Gastroesophageal sphincter (tissue), 4 donors: ENCODE measurements around the gene PPFIA4. TPM values are rescaled to one million over a fixed set of nuclear protein-coding genes. Genes with fewer than 3 reads are reported as not detected.

Experiments used
- ATAC-seq: fragments of 150-250 bp; one replicate; pipeline ENCODE4 v1.9.1; 2016; ENCODE audit warnings: mild to moderate bottlenecking, moderate library complexity
- H3K27ac ChIP-seq, 4 donors: fragments of 200-600 bp; sonication (generic) in 3 of 4; 1 replicate in 3 of 4; 2 replicates in 1 of 4; pipeline ENCODE4 v1.5.1; 2016 to 2019
- H3K27me3 ChIP-seq: fragments of 200-600 bp; sonication (generic); one replicate; pipeline ENCODE4 v1.5.1; 2019
- H3K36me3 ChIP-seq, 2 donors: fragments of 200-600 bp; sonication (generic); one replicate each; pipeline ENCODE4 v1.5.1; 2019; ENCODE audit warnings: control low read depth in 1 of 2
- H3K4me1 ChIP-seq, 3 donors: fragments of 200-600 bp; sonication (generic); 1 replicate in 2 of 3; 2 replicates in 1 of 3; pipeline ENCODE4 v1.5.1; 2016 to 2019; ENCODE audit warnings: control low read depth in 2 of 3
- H3K4me3 ChIP-seq, 2 donors: fragments of 200-600 bp; sonication (generic); one replicate each; pipeline ENCODE4 v1.5.1; 2019; ENCODE audit warnings: mild to moderate bottlenecking in 1 of 2, moderate library complexity in 1 of 2
- H3K9me3 ChIP-seq, 3 donors: fragments of 200-600 bp; sonication (generic); one replicate each; pipeline ENCODE4 v1.5.1; 2017 to 2019; ENCODE audit warnings: control low read depth in 2 of 3
- CTCF ChIP-seq, 4 experiments: fragments of 200-600 bp in 2 of 4; fragments of 450-650 bp in 2 of 4; sonication (generic) in 1 of 4; IDR thresholded peaks; one replicate each; pipeline ENCODE4 v1.5.1; 2017 to 2019; ENCODE audit warnings: antibody characterized with exemption in 4 of 4, mild to moderate bottlenecking in 2 of 4, moderate library complexity in 2 of 4
- EP300 ChIP-seq: sonication (generic); formaldehyde crosslinking; IDR thresholded peaks from one replicate; pipeline ENCODE4 v1.6.1; 2017; ENCODE audit warnings: antibody characterized with exemption, mild to moderate bottlenecking
- POLR2A ChIP-seq, 2 donors: fragments of 450-650 bp; IDR thresholded peaks; one replicate each; pipeline ENCODE4 v1.6.1; 2017; ENCODE audit warnings: antibody characterized with exemption in 2 of 2, mild to moderate bottlenecking in 2 of 2, moderate library complexity in 1 of 2
- POLR2AphosphoS5 ChIP-seq: sonication (generic); formaldehyde crosslinking; IDR thresholded peaks from one replicate; pipeline ENCODE4 v1.6.1; 2017; ENCODE audit warnings: antibody characterized with exemption
- WGBS, 2 donors: methylation state at CpG; one replicate each; pipeline ENCODE4 v1.1.5; 2018; ENCODE audit warnings: low coverage in 1 of 2; 5-methylcytosine and 5-hydroxymethylcytosine counted together
- total RNA-seq, 4 donors: library from RNA; depleted of rRNA; stranded (reverse); fragments of >200 nt; gene quantifications; one replicate each; pipeline ENCODE4 v1.1.0, GENCODE V29; 2016

The PPFIA4 gene
- total RNA-seq, 4 donors from 2014 or later = 0.81 to 10.5 (median 1.7) TPM

DNA sequence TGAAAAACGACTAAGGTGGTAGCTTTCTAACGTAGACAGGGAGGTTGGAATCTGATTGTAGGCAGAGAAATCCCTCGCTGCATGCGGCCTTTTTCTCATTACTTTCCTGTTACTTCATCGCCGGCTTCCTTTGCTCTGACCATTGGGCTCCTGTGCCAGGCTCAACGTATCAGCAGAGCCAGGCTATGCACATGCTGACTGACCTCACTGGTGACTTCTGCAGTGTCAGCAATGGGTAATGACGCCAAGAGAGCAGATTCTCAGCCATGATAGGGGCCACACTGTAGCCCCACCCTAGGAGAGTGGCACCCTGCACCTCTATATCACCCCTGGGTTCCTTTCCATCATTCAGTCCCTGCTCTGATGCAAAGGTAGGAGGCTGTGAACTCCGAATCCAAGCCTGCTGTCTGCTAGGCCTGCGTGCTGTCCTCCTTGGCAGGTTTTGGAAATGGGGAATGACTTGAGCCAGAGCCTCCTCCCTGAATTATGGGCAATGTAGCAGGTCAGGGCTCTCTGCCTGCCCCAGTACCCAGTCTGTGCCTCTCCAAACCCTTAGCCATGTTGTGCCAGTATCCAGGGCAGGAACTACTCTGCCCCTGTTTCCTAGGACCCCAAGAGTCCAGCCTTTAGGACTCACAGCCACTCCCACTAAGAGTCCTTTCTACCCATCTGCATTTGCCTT, 11.4 kb downstream of the PPFIA4 start:
- peak overlapping the region in 3 of 4 donors; percentile 71 to 79 (median 76) for H3K27ac ChIP-seq
- H3K9me3 ChIP-seq = no peaks in the 10 kb centered on the region
- H3K36me3 ChIP-seq = no peaks in the 10 kb centered on the region
- TF ChIP-seq POLR2AphosphoS5 (no peak), CTCF (IDR thresholded peaks at IDR 0.05) (no peak), EP300 (no peak), POLR2A (IDR thresholded peaks at IDR 0.05) (no peak)
- peaks cover 0 to 28% (median 0%) of the 10 kb centered on the region in 3 donors for H3K4me1 ChIP-seq
- no peak overlapping the region for H3K4me3 ChIP-seq
- WGBS, 2 donors = 71 to 72% methylated on average over 6 to 7 of the region's 10 CpGs
- no peak for ATAC-seq
- no peaks in the 10 kb centered on the region for H3K27me3 ChIP-seq

DNA sequence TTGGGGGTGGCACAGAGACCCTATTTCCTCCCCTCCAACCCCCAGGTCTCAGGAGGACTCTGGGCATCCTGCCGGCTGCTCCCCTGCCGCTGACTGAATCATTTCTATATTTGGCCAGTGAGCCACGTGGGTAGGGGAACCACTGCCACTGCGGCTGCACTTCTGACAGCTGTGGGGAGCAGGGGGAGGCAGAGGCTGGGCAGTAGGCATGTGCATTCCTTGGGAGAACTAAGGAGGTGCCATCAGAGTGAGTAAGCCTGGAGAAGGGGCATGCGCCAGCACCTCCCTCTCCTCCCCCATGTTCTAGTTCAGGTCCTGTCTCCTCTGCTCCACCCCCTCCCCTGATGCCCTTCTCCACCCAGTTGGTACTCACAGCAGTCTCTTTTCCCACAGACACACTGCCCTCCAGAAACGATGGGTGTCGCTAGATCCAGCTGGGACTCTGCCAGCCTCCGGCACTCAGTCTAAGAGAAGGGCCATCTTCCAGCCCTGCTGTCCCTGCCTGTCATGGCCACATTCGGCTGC, 12.0 kb downstream of the PPFIA4 start:
- TF ChIP-seq POLR2AphosphoS5 = peak; percentile 52
- TF ChIP-seq POLR2A (IDR thresholded peaks at IDR 0.05) = no peak
- WGBS, 2 donors = 17 to 49% methylated on average over 1 to 3 of the region's 9 CpGs
- Histone ChIP-seq H3K36me3 (no peaks in the 10 kb centered on the region), H3K4me1 (peaks cover 0 to 28% (median 0%) of the 10 kb centered on the region in 3 donors), H3K9me3 (no peaks in the 10 kb centered on the region), H3K27me3 (no peaks in the 10 kb centered on the region), H3K4me3 (no peak overlapping the region), H3K27ac (peak overlapping the region in 3 of 4 donors; percentile 71 to 79 (median 76))
- peak; percentile 88 for ATAC-seq

GRCh38 chr1:203038891-203039608, 12.8 kb downstream of the PPFIA4 start:
- Histone ChIP-seq H3K4me1 (peaks cover 0 to 28% (median 0%) of the 10 kb centered on the region in 3 donors), H3K27ac (peak overlapping the region in 3 of 4 donors; percentile 71 to 79 (median 76)), H3K27me3 (no peaks in the 10 kb centered on the region), H3K9me3 (no peaks in the 10 kb centered on the region), H3K4me3 (no peak overlapping the region), H3K36me3 (peaks cover 0 to under 1% of the 10 kb centered on the region in 2 donors)
- 26 to 45% methylated on average over 9 to 11 of the region's 22 CpGs for WGBS, 2 donors
- ATAC-seq = peak; percentile 77
- TF ChIP-seq EP300 (no peak), CTCF (IDR thresholded peaks at IDR 0.05) (peak in 3 of 4 experiments; percentile 90 to 91 (median 90))

DNA sequence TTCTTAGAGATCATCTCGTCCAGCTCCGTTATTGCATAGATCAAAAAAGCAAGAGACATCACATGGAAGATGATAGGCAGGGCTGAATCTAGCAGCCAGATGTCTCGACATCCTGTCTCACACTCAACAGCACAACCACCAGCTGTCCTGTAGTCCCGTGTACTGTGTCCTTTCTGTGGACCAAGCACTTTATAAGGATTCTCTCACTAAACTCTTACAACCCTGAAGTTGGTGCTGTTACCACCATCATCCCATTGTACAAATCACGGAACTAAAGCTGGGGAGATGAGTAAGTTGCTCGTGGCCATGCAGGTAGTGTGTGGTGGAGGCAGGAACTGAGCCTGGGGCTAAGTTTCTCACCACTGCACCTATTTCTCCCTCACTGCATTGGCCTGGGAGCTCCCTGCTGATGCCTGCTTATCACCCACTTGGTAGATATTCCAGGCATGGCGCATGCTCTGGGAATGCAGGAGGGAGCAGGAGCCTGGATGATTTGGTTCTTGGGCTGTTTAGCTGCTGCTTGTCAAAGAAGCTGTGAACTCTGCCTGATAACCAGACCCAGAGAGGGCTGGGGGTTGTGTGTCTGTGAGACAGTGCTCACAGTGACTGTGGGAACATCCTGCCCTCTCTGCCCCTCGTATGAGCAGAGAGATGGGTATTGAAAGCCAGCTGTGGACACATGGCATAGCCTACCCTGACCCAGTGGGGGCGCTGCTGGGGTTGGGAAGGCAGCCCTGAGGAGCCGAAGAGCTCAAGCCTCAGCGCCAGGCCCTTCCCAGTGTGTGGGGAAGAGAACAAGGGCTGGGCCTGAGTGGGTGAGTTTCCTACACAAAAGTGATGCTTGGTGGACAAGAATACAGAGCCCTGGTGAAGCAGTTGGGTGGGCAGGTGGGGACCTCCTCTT, 13.6 kb downstream of the PPFIA4 start:
- WGBS, 2 donors = 22 to 54% methylated on average over 3 to 6 of the region's 11 CpGs
- Histone ChIP-seq H3K27me3 (no peaks in the 10 kb centered on the region), H3K27ac (no peak overlapping the region), H3K9me3 (no peaks in the 10 kb centered on the region), H3K4me1 (peaks cover 0 to 28% (median 0%) of the 10 kb centered on the region in 3 donors), H3K36me3 (peaks cover 0 to 6% of the 10 kb centered on the region in 2 donors), H3K4me3 (no peak overlapping the region)
- no peak for TF ChIP-seq CTCF (IDR thresholded peaks at IDR 0.05)
- TF ChIP-seq POLR2AphosphoS5 = no peak
- no peak for TF ChIP-seq EP300
- no peak for TF ChIP-seq POLR2A (IDR thresholded peaks at IDR 0.05)
- ATAC-seq = no peak
